Keratinocyte (primary cell): ENCODE results near the gene ATXN7L2. TPM values are rescaled to one million over a fixed set of nuclear protein-coding genes. Genes with fewer than 3 reads are reported as not detected.

ENCODE experiments used
- DNase-seq: peaks from one replicate; pipeline ENCODE4 v3.0.0-alpha.2; 2011; ENCODE audit warnings: low read depth, missing footprints, low spot score
- FAIRE-seq: peaks from 2 replicates; lab custom pipeline; 2011; peaks lifted over from hg19 to GRCh38; lab: Jason Lieb, UNC
- H2AFZ ChIP-seq: 2 replicates; pipeline ENCODE4 v1.6.0; 2012; ENCODE audit warnings: low read length, control low read depth, inconsistent platforms; ENCODE audit not compliant: control insufficient read depth
- H3K27ac ChIP-seq: 2 replicates; pipeline ENCODE4 v1.5.1; 2011; ENCODE audit warnings: low read length; ENCODE audit not compliant: control insufficient read depth, insufficient read depth
- H3K27me3 ChIP-seq: 3 replicates; pipeline ENCODE4 v1.6.0; 2011; ENCODE audit warnings: low read length; ENCODE audit not compliant: control insufficient read depth, insufficient read depth; ENCODE audit errors: extremely low read depth
- H3K36me3 ChIP-seq, 2 experiments: 2 replicates in 1 of 2; 3 replicates in 1 of 2; pipeline ENCODE4 v1.5.1; 2011; ENCODE audit warnings: low read length in 2 of 2, mild to moderate bottlenecking in 1 of 2; ENCODE audit not compliant: control insufficient read depth in 2 of 2, insufficient read depth in 2 of 2; ENCODE audit errors: extremely low read depth in 1 of 2
- H3K4me1 ChIP-seq: 3 replicates; pipeline ENCODE4 v1.5.1; 2011; ENCODE audit warnings: low read length; ENCODE audit not compliant: control insufficient read depth, insufficient read depth; ENCODE audit errors: extremely low read depth
- H3K4me2 ChIP-seq: 3 replicates; pipeline ENCODE4 v1.6.0; 2011; ENCODE audit warnings: low read depth, low read length; ENCODE audit not compliant: control insufficient read depth, insufficient read depth; ENCODE audit errors: extremely low read depth
- H3K4me3 ChIP-seq, 3 experiments: fragments of 200-600 bp in 1 of 3; sonication (generic) in 1 of 3; 2 replicates in 2 of 3; 3 replicates in 1 of 3; pipeline ENCODE4 v1.5.1; 2011 to 2016; ENCODE audit warnings: low read length in 3 of 3, mild to moderate bottlenecking in 3 of 3, control low read depth in 2 of 3, inconsistent platforms in 1 of 3, low read depth in 1 of 3, mixed read lengths in 1 of 3, mixed run types in 1 of 3, moderate library complexity in 1 of 3; ENCODE audit not compliant: control insufficient read depth in 2 of 3, insufficient read depth in 2 of 3; ENCODE audit errors: extremely low read depth in 1 of 3
- H3K79me2 ChIP-seq: 2 replicates; pipeline ENCODE4 v1.6.0; 2012; ENCODE audit warnings: low read length; ENCODE audit not compliant: control insufficient read depth, insufficient read depth
- H3K9ac ChIP-seq: 3 replicates; pipeline ENCODE4 v1.6.0; 2011; ENCODE audit warnings: low read length; ENCODE audit not compliant: control insufficient read depth, insufficient read depth; ENCODE audit errors: extremely low read depth
- H3K9me1 ChIP-seq: 3 replicates; pipeline ENCODE4 v1.6.0; 2011; ENCODE audit warnings: low read length; ENCODE audit not compliant: control insufficient read depth, insufficient read depth; ENCODE audit errors: extremely low read depth
- H3K9me3 ChIP-seq: 2 replicates; pipeline ENCODE4 v1.5.1; 2012; ENCODE audit warnings: low read depth, low read length; ENCODE audit not compliant: control insufficient read depth
- H4K20me1 ChIP-seq: 3 replicates; pipeline ENCODE4 v1.6.0; 2011; ENCODE audit warnings: low read length; ENCODE audit not compliant: control insufficient read depth, insufficient read depth; ENCODE audit errors: extremely low read depth
- CTCF ChIP-seq, 3 experiments: IDR thresholded peaks in 1 of 3; conservative IDR thresholded peaks in 1 of 3; optimal IDR thresholded peaks in 1 of 3; 2 replicates in 2 of 3; 3 replicates in 1 of 3; pipeline versions ENCODE3 to v1.5.1; 2011; ENCODE audit warnings: low read length in 3 of 3, mild to moderate bottlenecking in 3 of 3, moderate library complexity in 2 of 3, control low read depth in 1 of 3, inconsistent platforms in 1 of 3; ENCODE audit not compliant: insufficient read depth in 2 of 3; ENCODE audit errors: extremely low read depth in 1 of 3
- EZH2 ChIP-seq: IDR thresholded peaks from one replicate; pipeline ENCODE4 v1.6.1; 2012; ENCODE audit warnings: inconsistent platforms, mild to moderate bottlenecking, low read length, moderate library complexity
- dilution Hi-C: fragments of 300-500 bp; cut with MboI; formaldehyde crosslinking; loops from one replicate; pipeline ENCODE4 v1.7.0; 2020; ENCODE audit warnings: low sequenced_read_pairs; ENCODE audit not compliant: extremely low pct_ligation_motif_present
- polyA plus RNA-seq, 5 experiments: library from polyadenylated mRNA; depleted of rRNA in 3 of 5; stranded (reverse) in 3 of 5; stranded (forward) in 1 of 5; unstranded in 1 of 5; fragments of >200 nt; gene quantifications; 1 replicate in 1 of 5; 2 replicates in 3 of 5; 3 replicates in 1 of 5; pipeline versions ENCODE4 v1.2.1 to v1.2.3, GENCODE V29; 2011 to 2012; ENCODE audit warnings: missing spikeins in 2 of 5, low read depth in 1 of 5, low replicate concordance in 1 of 5

Gene ATXN7L2
- polyA plus RNA-seq, 1 donor (not counting 4 experiments of a cell fraction or from before 2014, with no cell fraction given) = 1.2 TPM

- Histone ChIP-seq H3K36me3 (no peaks in the 10 kb centered on the region), H3K79me2 (no peaks in the 10 kb centered on the region), H2AFZ (no peak overlapping the region), H3K4me2 (no peak overlapping the region), H3K4me3 (no peak overlapping the region), H3K27me3 (peaks cover 16% of the 10 kb centered on the region), H3K4me1 (no peaks in the 10 kb centered on the region), H3K9ac (no peak overlapping the region), H3K9me1 (no peaks in the 10 kb centered on the region), H3K27ac (no peak overlapping the region), H4K20me1 (no peaks in the 10 kb centered on the region), H3K9me3 (no peaks in the 10 kb centered on the region)
- no peak for FAIRE-seq
- dilution Hi-C loops = no loop called here
- TF ChIP-seq EZH2 (no peak), CTCF (optimal IDR thresholded peaks at IDR 0.05 in 1 of 3, IDR thresholded peaks at IDR 0.05 in 1 of 3, conservative IDR thresholded peaks at IDR 0.05 in 1 of 3; ENCODE audit: extremely low read depth in 1 of 3, insufficient read depth in 2 of 3, low read length in 3 of 3) (no peak)
- no peak for DNase-seq
Observed at GRCh38 chr1:109438798-109439297, 44.9 kb upstream of the ATXN7L2 start.

GRCh38 chr1:109441069-109441468, 42.6 kb upstream of the ATXN7L2 start:
- no peaks in the 10 kb centered on the region for H3K9me1 ChIP-seq
- H3K4me3 ChIP-seq = no peak overlapping the region
- no peak overlapping the region for H3K9ac ChIP-seq
- TF ChIP-seq EZH2 = no peak
- TF ChIP-seq CTCF (optimal IDR thresholded peaks at IDR 0.05 in 1 of 3, IDR thresholded peaks at IDR 0.05 in 1 of 3, conservative IDR thresholded peaks at IDR 0.05 in 1 of 3; ENCODE audit: extremely low read depth in 1 of 3, insufficient read depth in 2 of 3, low read length in 3 of 3) = no peak
- no peaks in the 10 kb centered on the region for H4K20me1 ChIP-seq
- no peaks in the 10 kb centered on the region for H3K4me1 ChIP-seq
- no peak overlapping the region for H3K4me2 ChIP-seq
- no peak for FAIRE-seq
- H3K36me3 ChIP-seq = no peaks in the 10 kb centered on the region
- no peak for DNase-seq
- dilution Hi-C loops = no loop called here
- H3K79me2 ChIP-seq = no peaks in the 10 kb centered on the region
- no peak overlapping the region for H2AFZ ChIP-seq
- H3K9me3 ChIP-seq = no peaks in the 10 kb centered on the region
- no peak overlapping the region for H3K27ac ChIP-seq
- H3K27me3 ChIP-seq = peaks cover 20% of the 10 kb centered on the region
